ENCODE measurements around the gene EYA2.
"Not testable (repeated sequence)": the region's sequence is repeated elsewhere in the genome, so short reads cannot be mapped to it uniquely, and the experiment has no call there.

Gene EYA2

GRCh38 chr20:46959081-46959692, 64.5 kb downstream of the EYA2 start:
- no peak for DNase-seq

- no peak for DNase-seq
These were observed 65.2 kb downstream of the EYA2 start for GRCh38 chr20:46959821-46960220.

GRCh38 chr20:46960536-46960935, 65.9 kb downstream of the EYA2 start:
- no peak for DNase-seq

- not testable (repeated sequence) for DNase-seq
These were observed 67.3 kb downstream of the EYA2 start for GRCh38 chr20:46961968-46962367.

GRCh38 chr20:46962452-46963195, 68.0 kb downstream of the EYA2 start:
- no peak for DNase-seq

GRCh38 chr20:46963196-46963529, 68.5 kb downstream of the EYA2 start:
- no peak for DNase-seq

GRCh38 chr20:46963758-46964617, 69.3 kb downstream of the EYA2 start:
- DNase-seq = no peak

GRCh38 chr20:46964618-46965455, 70.2 kb downstream of the EYA2 start:
- DNase-seq = no peak

GRCh38 chr20:46965477-46965876, 70.8 kb downstream of the EYA2 start:
- no peak for DNase-seq

- DNase-seq = no peak
These were observed 73.0 kb downstream of the EYA2 start for GRCh38 chr20:46967646-46968045.

GRCh38 chr20:46970937-46971630, 76.4 kb downstream of the EYA2 start:
- DNase-seq = no peak

- no peak for DNase-seq
These were observed 79.1 kb downstream of the EYA2 start for GRCh38 chr20:46973766-46974165.

- no peak for DNase-seq
These were observed 80.2 kb downstream of the EYA2 start for GRCh38 chr20:46974669-46975434.

GRCh38 chr20:46975976-46976375, 81.3 kb downstream of the EYA2 start:
- DNase-seq = no peak

GRCh38 chr20:46977204-46977603, 82.6 kb downstream of the EYA2 start:
- DNase-seq = no peak

GRCh38 chr20:46977909-46978588, 83.4 kb downstream of the EYA2 start:
- no peak for DNase-seq

GRCh38 chr20:46978951-46979491, 84.4 kb downstream of the EYA2 start:
- DNase-seq = no peak

GRCh38 chr20:46979603-46980241, 85.1 kb downstream of the EYA2 start:
- DNase-seq = no peak

GRCh38 chr20:46981184-46981583, 86.5 kb downstream of the EYA2 start:
- DNase-seq = no peak

GRCh38 chr20:46983466-46983865, 88.8 kb downstream of the EYA2 start:
- no peak for DNase-seq
